Measurements from ENCODE around the gene OR52E8. TPM values are rescaled to one million over a fixed set of nuclear protein-coding genes. Genes with fewer than 3 reads are reported as not detected.

The OR52E8 gene
- polyA plus RNA-seq (2013, experiment 1 of 2; ENCODE audit: insufficient read length) = not detected
- polyA plus RNA-seq (2013, experiment 2 of 2; ENCODE audit: insufficient read length) = not detected

DNA sequence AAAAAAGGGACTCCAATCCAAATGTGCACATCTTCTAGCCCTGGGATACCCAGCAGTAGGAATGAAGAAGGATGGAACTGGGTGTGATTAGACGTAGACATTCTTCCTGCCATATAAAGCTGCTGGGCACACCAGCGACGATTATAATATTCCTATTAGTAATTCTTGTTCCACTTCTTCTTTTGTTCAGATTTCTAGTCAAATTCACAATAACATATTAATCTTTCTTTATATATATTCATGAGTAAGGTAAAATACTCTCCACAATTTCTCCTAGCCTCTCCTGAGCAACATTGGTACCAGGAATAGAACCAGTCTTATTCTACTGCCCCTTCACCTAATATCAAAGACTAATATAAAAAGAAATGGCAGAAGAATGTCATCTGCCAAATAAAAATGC lies at the start of gene OR52E8:
Gene OR52E8, minus strand, starts transcription at position 101 of the 400 bp plus-strand sequence. Its CDS starts 0 bp downstream, at position 101.
- no peak for DNase-seq

DNA sequence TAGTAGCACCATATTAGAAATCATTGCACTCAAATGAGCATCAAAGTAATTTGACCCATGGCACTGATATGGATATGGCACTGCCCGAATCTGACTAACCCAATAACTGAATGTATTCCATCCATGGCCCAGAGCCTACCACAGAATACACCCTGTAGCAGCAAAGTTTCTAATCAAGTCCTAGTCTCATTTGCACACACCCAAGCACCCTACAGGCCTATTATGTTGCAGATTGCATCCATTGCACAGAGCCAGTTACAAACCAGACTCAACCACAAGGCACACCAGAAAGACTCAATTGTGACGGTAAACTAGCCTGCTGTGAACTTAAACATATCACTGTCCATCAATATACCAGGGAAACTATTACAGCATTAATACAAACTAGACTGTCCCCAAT lies 42.0 kb upstream of the OR52E8 start:
- no peak for DNase-seq

DNA sequence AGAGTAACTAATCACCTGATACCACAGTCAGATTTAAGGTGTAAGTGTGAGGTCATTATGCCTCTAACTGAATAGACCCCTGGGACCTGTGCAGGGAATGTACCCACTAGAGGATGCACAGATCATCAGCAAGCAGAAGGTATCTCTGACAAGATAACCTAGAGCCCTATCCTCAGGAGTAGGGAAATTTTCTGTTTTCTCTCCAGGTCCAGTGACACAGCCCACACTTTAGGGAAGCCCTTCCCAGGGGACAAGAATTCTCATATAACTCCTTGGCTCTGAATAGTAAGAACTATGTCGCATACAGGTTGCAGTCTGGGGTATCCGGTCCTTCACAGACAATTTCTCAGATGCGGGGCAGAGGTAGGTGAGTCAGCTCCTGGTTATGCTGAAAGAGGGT lies 35.4 kb upstream of the OR52E8 start, which contains the start of gene OR52E5:
Gene OR52E5, plus strand, starts transcription at position 301 of the 400 bp plus-strand sequence. CDS start 7,569 bp downstream, outside the sequence.
- no peak for DNase-seq

DNA sequence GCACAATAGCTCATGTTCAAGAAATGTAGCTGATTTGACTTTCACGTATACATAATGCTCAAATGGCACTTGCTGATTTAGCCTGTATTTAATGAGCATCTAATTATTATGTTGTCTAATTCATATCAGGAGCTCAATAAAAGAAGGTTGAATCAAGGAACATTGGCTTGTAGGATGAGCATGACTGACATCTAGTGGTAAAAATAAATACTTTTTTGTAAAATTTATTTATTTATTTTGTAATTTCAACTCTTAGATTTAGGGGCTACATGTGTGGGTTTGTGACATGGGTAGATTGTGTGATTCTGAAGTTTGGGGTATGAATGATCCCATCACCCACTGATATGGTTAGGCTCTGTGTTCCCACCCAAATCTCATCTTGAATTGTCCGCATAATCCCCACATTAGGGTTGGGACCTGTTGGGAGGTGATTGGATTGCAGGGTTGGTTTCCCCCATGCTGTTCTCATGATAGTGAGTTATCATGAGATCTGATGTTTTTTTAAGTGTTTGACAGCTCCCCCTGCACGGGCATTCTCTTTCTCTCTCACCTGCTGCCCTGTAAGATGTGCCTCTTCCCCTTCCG lies 33.8 kb upstream of the OR52E8 start:
- peak; percentile 8 for DNase-seq

DNA sequence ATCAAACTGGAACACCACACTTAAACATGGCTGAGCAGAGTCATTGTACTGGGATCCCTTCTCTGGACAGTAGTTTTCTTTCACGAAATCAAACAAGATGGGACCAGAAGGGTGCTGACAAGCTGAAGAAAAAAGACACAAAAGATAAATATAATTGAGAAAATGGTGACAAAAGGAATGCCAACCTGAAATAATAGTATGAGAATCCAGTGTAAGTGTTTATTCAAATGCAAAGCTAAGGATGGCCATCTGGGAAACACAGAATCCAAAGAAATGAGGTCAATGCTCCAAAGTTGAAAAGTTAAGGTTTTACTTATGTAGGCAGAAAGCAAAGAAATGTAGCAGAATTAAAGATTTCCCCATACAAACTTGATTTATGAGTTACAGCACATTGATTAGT lies 30.2 kb upstream of the OR52E8 start:
- no peak for DNase-seq

DNA sequence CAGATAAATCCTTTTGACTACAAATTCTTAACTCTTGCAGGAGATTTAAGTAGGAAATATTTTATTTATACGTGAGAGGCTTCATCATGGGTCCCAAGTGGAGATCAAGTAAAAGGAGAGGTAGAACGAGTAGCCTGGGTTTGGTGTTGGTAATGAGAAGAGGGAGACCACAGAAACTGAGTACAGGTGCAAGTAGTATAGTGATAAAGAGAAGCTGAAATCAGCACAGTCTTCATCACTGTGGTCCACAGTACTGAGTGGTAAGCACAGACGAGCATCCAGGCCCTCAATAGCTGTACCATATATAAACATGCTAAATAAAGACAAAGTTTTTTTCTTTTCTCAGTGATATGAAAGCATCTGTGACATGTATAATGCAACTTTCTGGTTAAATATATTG lies 29.7 kb upstream of the OR52E8 start:
- no peak for DNase-seq

DNA sequence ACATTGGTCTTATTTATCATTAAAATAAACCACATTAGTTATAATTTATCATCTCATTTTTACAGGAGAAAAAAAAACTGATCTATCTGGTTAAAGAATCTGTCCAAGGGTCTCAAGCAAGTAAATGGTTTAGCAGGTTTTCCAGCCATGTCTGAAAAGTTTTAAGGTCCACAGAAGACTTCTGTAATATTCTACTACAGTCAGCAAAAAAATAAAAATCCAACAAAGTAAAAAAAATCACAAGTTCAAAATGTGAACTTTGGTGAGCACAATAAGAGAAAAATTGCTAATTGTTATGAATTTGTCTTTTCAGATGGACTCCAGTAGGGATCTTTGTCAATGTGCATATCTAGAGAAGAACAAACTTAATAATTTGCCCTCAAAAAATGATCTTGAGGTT lies 24.3 kb upstream of the OR52E8 start:
- no peak for DNase-seq

DNA sequence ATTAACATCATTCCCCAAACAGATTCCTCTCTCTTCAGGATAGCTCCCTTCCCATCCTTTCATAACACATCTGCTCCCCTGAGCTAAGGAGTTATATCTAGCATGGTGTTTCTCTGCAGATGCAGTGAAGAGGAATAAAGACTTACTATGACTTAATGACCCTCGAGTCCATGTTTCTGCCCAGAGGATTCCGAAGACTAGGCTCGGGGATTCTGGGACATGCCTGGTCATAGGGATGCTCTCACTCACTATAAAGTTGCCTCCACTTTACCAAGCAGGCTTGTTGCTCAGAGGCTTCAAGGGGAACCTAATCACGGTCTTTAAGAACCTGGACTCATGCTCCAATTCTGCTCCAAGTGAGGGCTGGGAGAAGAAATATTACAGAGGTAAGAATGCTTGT lies 22.8 kb upstream of the OR52E8 start, which contains the start of gene OR52E4:
Gene OR52E4, plus strand, starts transcription at position 301 of the 400 bp plus-strand sequence. CDS start 3,664 bp downstream, outside the sequence.
- no peak for DNase-seq

DNA sequence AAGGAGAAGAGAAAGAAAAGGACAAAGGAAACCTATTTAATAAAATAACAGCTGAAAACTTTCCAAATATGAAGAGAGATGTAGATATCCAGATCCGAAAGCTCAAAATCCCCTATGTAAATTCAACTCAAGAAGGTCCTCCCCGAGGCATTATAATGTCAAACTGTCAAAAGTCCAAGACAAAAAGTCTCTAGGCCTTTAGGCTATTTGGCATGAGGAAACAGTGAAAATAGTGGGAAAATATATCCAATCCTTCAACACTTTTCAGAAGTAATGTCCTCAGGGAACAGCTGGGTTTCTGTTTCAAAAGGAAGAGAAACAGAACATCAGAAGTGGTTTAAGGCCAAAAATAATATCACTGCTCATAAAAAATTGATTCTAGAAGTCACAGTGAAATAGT lies 21.1 kb upstream of the OR52E8 start:
- no peak for DNase-seq

DNA sequence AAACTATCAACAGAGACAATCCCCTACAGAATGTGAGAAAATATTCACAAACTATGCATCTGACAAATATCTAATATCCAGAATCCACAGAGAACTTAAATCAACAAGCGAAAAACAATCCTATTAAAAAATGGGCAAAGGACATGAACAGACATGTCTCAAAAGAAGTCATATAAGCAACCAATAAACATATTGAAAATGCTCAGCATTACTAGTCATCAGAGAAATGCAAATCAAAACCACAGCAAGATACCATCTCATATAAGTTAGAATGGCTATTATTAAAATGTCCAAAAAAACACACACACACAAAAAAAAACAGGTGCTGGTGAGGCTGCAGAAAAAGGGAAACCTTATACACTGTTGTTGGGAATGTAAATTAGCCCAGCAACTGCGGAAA lies 8.3 kb upstream of the OR52E8 start:
- DNase-seq = no peak

DNA sequence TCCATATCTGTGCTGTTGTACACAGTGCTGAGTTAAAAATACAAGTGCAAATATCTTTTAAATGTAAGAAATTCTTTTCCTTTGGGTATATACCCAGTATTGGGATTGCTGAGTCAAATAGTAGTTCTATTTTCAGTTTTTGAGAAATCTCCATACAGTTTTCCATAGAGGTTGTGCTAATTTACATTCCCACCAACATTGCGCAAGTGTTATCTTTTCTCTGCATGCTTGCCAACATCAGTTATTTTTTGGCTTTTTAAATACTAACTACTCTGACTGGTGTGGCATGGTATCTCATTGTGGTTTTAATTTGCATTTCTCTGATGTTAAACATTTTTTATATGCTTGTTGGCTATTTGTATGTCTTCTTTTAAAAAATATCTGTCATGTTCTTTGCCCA lies 6.5 kb downstream of the OR52E8 start:
- no peak for DNase-seq

DNA sequence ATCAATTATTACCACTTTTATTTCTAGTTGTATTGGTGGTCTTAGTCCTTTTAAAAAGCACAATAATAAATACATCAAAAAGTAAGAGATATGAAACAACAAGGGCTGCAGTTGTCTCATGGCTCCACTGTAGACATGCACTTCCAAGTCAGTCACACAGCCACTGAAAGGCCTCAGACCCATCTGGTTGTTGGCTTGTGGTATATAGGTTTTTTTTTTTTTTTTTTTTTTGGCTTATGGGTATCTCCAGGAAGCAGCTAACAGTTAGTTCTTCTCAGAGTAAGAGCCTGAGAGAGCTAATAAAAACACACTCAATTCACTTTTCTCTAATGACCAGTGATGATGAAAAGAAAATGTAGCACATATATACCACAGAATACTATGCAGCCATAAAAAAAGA lies 9.8 kb downstream of the OR52E8 start:
- DNase-seq = no peak

DNA sequence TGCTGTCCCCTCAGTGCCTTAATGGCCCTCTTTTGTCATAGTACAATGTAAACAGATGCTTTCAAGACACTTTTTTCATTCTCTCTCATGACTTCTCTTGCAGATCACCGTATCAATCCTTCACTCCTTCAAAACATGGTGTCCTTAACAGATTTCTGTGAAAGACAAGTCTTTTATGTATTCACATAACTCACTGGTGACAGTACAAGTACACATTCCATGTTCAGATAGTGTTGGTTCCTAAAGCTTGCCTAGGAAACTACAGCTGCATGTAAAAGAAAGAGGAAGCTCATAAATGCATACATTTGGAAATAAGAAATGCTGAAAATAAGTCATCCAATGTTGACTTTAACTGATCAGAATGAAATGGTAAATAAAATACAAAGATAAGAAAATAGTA lies 10.8 kb downstream of the OR52E8 start:
- no peak for DNase-seq

DNA sequence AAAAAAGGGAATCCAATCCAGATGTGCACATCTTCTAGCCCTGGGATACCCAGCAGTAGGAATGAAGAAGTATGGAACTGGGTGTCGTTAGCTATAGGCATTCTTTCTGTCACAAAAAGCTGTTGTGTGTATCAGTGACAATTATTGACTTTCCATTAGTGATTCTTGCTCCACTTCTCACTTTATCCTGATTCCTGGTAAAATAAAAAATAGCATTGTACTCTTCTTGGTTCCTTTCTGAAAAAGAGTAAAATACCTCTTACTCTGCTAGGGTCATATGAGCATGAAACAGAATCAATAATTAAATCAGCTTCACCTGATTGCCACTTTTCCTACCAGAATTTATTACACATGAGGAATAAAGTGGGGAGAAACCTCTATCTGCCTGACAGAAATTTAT lies 15.7 kb downstream of the OR52E8 start, which contains the start of gene OR52E6:
Gene OR52E6, minus strand, starts transcription at position 101 of the 400 bp plus-strand sequence. Its CDS starts 0 bp downstream, at position 101.
- DNase-seq = no peak

DNA sequence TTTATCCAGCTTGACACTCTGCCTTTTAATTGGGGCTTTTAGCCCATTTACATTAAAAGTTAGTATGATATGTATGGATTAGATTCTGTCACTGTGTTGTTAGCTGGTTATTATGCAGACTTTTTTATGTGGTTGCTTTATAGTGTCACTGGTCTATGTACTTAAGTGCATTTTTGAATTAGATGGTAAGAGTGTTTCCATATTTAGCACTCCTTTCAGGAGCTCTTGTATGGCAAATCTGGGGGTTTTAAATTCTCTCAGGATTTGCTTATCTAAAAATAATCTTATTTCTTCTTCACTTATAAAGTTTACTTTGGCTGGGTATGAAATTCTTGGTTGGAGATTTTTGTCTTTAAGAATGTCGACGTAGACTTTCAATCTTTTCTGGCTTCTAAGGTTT lies 19.8 kb downstream of the OR52E8 start:
- no peak for DNase-seq

DNA sequence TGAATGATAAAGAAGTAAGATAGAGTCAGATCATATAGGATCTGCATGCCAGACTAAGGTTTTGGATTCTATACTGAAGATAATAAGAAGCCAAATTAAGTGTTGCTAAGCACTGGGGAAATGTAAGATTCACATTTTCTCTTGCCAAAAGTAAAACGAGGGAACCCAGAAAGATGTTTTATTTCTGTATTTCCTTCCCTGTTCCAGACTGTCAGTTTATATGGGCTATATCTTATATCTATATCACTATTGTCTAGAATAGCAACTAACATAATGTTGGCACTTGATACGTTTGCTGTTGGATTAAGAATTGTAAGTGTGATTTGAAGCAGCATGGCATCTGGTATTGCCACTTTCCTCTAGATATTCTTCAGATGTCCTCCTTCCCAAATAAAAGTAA lies 24.0 kb downstream of the OR52E8 start:
- DNase-seq = no peak

DNA sequence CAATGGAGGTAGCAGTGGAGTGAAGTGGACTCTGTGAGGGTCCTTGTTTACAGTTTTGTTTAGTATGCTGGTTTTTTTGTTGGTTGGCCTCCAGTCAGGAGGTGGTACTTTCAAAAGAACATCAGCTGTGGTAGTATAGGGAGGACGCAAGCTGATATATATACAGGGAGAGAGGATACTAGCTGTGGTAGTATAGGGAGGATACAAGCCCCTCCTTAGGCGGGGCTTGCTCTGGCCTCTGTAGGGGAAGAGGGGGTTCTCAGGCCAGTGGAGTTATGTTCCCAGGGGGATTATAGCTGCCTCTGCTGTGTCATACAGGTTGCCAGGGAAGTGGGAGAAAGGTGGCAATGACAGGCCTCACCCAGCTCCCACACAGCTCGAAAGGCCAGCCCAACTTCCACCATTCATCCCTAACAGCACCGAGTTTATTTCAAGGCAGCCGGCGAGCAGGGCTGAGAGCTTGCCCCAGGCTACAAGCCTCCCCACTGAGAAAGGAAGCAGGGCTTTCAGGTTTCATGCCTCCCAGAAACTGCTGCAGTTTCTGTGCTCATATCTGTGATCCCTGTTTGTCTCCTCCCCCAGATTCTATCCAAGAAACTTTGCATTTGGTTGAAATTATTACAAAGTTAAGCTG lies 26.2 kb downstream of the OR52E8 start:
- no peak for DNase-seq

DNA sequence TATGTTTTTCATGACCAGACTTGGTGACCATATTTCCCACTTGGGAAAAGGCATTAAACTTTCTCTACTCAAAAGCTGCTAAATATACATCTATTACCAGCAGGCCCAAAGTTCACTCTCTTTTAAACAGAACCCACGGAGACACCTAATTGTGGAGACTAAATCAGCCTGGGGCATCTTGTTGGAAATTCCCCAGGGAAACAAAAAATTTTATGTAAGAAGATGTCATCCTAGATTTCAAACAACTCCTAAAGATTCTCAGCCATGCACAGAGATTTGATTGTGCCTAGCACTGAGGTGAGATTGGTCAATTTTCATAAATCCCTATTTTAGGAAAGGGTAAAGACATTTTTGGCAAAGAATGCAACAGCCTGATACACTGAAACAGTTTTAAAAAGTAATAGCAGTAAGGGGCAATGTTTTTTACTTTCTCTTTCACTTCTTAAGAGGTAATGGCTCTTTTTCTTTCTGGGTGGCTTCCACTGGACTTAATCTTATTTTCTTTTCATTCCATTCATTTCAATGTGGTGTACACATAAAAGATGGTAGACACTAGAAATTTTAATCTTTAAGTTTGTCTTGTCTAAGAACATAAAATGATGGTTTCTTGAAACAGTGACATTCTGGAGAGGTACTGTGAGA lies 39.1 kb downstream of the OR52E8 start:
- no peak for DNase-seq

DNA sequence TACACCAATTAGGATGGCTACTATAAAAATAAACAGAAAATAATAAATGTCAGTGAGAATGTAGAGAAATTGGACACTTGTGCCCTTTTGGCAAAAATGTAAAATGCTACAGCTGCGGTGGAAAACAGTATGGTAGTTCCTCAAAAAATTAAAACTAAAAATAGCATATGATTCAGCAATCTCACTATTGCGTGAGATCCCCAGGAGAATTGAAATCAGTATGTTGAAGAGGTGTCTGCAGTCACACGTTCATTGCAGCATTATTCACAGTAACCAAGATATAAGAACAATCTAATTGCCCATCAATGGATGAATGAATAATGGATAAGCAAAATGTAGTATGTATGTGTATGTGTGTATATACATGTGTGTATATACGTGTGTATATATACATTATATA lies 42.0 kb downstream of the OR52E8 start:
- no peak for DNase-seq

DNA sequence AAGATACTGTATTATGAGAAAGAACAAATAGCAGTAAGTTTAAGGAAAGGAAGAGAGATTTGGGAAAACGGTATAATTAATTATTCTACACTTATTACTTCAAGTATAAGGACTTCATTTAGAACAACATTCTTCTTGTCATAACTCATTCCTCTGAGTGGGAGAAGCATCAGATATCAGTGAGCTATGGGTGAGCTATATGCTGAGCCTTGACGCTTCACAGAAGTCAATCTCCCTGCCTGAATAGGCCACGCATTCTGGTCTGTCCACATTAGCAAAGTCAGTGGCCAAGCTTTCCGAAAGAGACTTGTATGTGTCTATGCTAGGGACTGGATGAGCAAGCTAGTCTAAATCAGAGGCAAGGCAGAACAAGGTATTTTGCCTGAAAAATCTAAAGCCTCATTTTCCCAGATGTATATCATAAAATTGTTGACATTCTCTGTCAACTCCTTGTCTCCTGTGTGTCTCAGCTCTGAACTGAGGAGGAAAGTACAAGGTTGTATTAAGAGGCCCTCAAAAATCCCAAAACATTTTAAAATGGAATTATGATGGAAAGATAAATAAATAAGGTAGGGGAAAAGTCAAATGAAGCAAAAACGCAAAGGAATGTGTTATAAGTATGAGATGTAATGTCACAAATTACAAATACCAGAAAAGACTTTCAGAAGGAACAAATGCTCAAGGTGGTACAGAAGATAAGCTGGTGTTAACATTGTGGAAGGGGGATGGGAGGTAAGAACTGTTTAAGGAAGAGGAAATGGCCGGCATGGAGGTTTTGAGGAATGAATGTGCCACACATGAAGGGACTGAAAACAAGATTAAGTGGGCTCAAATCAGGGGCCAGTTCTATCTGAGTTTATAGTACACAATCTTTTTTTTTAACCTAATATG lies 47.3 kb downstream of the OR52E8 start:
- no peak for DNase-seq

DNA sequence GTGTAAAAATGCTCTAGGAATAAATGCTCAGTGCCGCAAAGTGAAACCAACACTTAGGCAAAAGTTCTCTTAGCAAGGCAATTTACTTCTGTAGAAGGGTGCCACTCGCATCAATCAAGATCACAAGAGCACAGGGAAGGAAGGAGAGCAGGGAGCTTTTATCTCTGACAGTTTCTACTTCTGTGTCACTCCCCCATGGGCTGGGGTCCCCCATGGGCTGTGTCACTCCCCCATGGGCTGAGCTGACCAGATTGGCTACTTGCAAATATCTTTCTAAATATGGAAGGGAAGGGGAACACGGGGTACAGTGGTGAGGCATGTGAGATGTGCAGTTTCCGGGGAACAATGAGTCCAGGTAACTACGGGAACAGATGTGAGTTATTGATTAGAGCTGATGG lies 48.4 kb downstream of the OR52E8 start:
- DNase-seq = no peak

DNA sequence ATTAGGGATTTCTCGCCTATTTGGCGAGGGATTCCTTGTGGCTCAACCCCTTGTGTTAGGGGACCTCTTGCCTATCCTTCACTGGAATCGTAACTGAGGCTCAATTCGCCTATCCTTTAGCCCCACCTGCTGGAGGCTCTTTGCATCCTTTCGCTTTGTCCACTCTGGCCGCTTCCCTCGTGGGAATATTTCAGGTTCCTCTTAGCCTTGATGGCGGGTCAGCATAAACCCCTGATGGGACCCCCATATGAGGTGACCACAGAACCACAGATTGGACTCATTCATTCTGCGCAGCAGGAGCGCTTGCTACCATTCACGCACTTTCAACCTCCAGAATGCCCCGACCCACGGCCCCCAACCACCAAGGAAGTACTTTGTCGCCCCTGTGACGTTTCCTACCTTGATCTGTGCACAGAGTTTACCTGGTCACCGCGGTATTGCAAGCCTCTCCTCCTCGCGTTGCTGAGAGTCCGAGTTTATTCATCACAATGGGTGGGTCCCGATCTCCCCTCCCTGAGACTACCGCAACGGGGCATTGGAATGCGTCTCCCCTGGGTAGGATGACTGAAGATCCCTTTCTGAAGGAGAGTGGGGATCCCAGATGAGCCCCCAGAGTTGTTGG lies 48.9 kb downstream of the OR52E8 start, which contains the start of gene OR52N2:
Gene OR52N2, plus strand, starts transcription at position 425 of the 622 bp plus-strand sequence. CDS start 11,412 bp downstream, outside the sequence.
- DNase-seq = peak; percentile 66

All from fibroblast of skin of back (primary cell).